ENCODE data around the gene KLHL21.

Gene KLHL21

GRCh38 chr1:6623269-6623965 is 20.7 kb upstream of the KLHL21 start:
- Histone ChIP-seq H3K9ac (ENCODE audit: low read length) (no peak overlapping the region), H3K4me2 (ENCODE audit: low read depth, low read length, poor library complexity, severe bottlenecking) (no peak overlapping the region), H3K27me3 (ENCODE audit: low read length) (no peaks in the 10 kb centered on the region), H3K4me3 (ENCODE audit: insufficient read depth, low read length, poor library complexity, severe bottlenecking) (no peak overlapping the region), H3F3A (ENCODE audit: insufficient read depth) (peaks cover 11% of the 10 kb centered on the region; the same call in 1 of the 2 replicates), H3K79me2 (ENCODE audit: insufficient read depth, low read length) (peaks cover 14% of the 10 kb centered on the region), H3K9me3 (ENCODE audit: insufficient read depth, low read length) (no peaks in the 10 kb centered on the region), H3K36me3 (ENCODE audit: low read length) (0 out of 2 replicates have a peak, but pooled peaks cover 4% of the 10 kb centered on the region), H3K9me2 (replicated peaks; ENCODE audit: insufficient read depth, low read length) (no peaks in the 10 kb centered on the region), H3K27ac (ENCODE audit: low read depth, low read length) (no peak overlapping the region; the same call in 1 of the 2 replicates), H2AFZ (ENCODE audit: low read depth, low read length, severe bottlenecking) (no peak overlapping the region), H4K20me1 (ENCODE audit: low read depth, low read length) (no peaks in the 10 kb centered on the region)
- no peak for TF ChIP-seq EZH2phosphoT487 (conservative IDR thresholded peaks at IDR 0.05; ENCODE audit: low read length)
- TF ChIP-seq, protein P1, sequence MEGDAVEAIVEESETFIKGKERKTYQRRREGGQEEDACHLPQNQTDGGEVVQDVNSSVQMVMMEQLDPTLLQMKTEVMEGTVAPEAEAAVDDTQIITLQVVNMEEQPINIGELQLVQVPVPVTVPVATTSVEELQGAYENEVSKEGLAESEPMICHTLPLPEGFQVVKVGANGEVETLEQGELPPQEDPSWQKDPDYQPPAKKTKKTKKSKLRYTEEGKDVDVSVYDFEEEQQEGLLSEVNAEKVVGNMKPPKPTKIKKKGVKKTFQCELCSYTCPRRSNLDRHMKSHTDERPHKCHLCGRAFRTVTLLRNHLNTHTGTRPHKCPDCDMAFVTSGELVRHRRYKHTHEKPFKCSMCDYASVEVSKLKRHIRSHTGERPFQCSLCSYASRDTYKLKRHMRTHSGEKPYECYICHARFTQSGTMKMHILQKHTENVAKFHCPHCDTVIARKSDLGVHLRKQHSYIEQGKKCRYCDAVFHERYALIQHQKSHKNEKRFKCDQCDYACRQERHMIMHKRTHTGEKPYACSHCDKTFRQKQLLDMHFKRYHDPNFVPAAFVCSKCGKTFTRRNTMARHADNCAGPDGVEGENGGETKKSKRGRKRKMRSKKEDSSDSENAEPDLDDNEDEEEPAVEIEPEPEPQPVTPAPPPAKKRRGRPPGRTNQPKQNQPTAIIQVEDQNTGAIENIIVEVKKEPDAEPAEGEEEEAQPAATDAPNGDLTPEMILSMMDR (IDR thresholded peaks at IDR 0.05; ENCODE audit: insufficient read depth, low read length, poor library complexity, severe bottlenecking): no peak

DNA sequence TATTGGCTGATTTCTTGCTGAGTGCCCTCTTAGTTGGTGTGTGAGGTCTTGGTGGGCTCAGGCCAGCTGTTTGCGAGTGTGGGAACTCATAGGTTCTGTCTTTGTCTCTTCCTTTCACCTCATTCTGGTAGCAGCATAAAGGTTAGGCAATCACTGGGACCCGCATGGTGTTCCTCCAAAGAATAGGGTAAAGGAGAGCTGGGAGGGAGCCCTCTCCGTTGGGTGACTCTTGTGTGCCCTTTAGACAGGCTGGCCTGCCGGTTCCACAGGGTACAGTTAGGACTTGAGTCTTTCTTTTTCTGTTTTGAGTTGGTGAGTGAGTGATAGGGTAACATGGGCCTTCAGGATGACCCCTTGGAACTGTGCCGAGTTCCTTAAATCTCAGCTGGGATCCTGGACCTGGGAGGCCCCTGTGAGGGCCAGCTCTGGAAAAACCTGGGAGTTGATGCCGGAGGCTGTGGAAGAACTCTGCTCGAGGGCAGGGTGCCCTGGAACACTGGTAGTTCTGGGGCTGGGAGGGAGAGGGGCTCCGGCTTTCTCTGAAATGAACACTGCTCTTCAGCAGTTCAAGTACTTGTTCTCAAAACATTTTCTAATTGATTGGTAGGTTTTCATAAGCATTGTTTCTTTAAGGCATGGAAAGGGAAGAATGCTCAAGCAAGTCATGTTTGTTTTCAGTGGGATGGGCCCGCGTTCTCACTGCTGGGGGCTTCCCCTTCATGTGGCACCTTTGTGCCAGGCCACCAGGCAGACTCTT is 19.9 kb upstream of the KLHL21 start:
- Histone ChIP-seq H3K9ac (ENCODE audit: low read length) (no peak overlapping the region), H2AFZ (ENCODE audit: low read depth, low read length, severe bottlenecking) (no peak overlapping the region), H3K79me2 (ENCODE audit: insufficient read depth, low read length) (peaks cover 15% of the 10 kb centered on the region), H3K9me3 (ENCODE audit: insufficient read depth, low read length) (no peaks in the 10 kb centered on the region), H3K27me3 (ENCODE audit: low read length) (no peaks in the 10 kb centered on the region), H3K4me2 (ENCODE audit: low read depth, low read length, poor library complexity, severe bottlenecking) (no peak overlapping the region), H3K27ac (ENCODE audit: low read depth, low read length) (no peak overlapping the region), H3K4me3 (ENCODE audit: insufficient read depth, low read length, poor library complexity, severe bottlenecking) (no peak overlapping the region), H4K20me1 (ENCODE audit: low read depth, low read length) (no peaks in the 10 kb centered on the region), H3F3A (ENCODE audit: insufficient read depth) (peaks cover 11% of the 10 kb centered on the region; the same call in 1 of the 2 replicates), H3K9me2 (replicated peaks; ENCODE audit: insufficient read depth, low read length) (no peaks in the 10 kb centered on the region), H3K36me3 (ENCODE audit: low read length) (0 out of 2 replicates have a peak, but pooled peaks cover 4% of the 10 kb centered on the region)
- TF ChIP-seq EZH2phosphoT487 (conservative IDR thresholded peaks at IDR 0.05; ENCODE audit: low read length): no peak
- TF ChIP-seq, protein P1 (IDR thresholded peaks at IDR 0.05; ENCODE audit: insufficient read depth, low read length, poor library complexity, severe bottlenecking): no peak

- Histone ChIP-seq H3K9me2 (replicated peaks; ENCODE audit: insufficient read depth, low read length) (no peaks in the 10 kb centered on the region), H3K4me2 (ENCODE audit: low read depth, low read length, poor library complexity, severe bottlenecking) (no peak overlapping the region), H2AFZ (ENCODE audit: low read depth, low read length, severe bottlenecking) (no peak overlapping the region), H3K9me3 (ENCODE audit: insufficient read depth, low read length) (no peaks in the 10 kb centered on the region), H3K4me3 (ENCODE audit: insufficient read depth, low read length, poor library complexity, severe bottlenecking) (no peak overlapping the region), H3K79me2 (ENCODE audit: insufficient read depth, low read length) (peaks cover 19% of the 10 kb centered on the region), H3K27ac (ENCODE audit: low read depth, low read length) (no peak overlapping the region), H3K27me3 (ENCODE audit: low read length) (no peaks in the 10 kb centered on the region), H4K20me1 (ENCODE audit: low read depth, low read length) (no peaks in the 10 kb centered on the region), H3K9ac (ENCODE audit: low read length) (no peak overlapping the region), H3F3A (ENCODE audit: insufficient read depth) (peaks cover 11% of the 10 kb centered on the region; the same call in 1 of the 2 replicates), H3K36me3 (ENCODE audit: low read length) (0 out of 2 replicates have a peak, but pooled peaks cover 4% of the 10 kb centered on the region)
- no peak for TF ChIP-seq EZH2phosphoT487 (conservative IDR thresholded peaks at IDR 0.05; ENCODE audit: low read length)
- TF ChIP-seq, protein P1 (IDR thresholded peaks at IDR 0.05; ENCODE audit: insufficient read depth, low read length, poor library complexity, severe bottlenecking): no peak
These were observed 19.0 kb upstream of the KLHL21 start for GRCh38 chr1:6621429-6622391.
